Endothelial cell (in vitro differentiated cells): ENCODE data around the gene GNAZ. TPM values are rescaled to one million over a fixed set of nuclear protein-coding genes. Genes with fewer than 3 reads are reported as not detected.

Experiments
- DNase-seq: peaks from one replicate; pipeline ENCODE4 v3.0.0; 2021; ENCODE audit warnings: low spot score
- H3K27ac Mint-ChIP-seq: one replicate; pipeline ENCODE4 v1.8.0; 2021; ENCODE audit warnings: mixed read lengths, inconsistent platforms; ENCODE audit not compliant: unreplicated experiment
- H3K27me3 Mint-ChIP-seq: one replicate; pipeline ENCODE4 v1.8.0; 2021; ENCODE audit warnings: mild to moderate bottlenecking, moderate library complexity, mixed read lengths, inconsistent platforms; ENCODE audit not compliant: unreplicated experiment
- H3K36me3 Mint-ChIP-seq: one replicate; pipeline ENCODE4 v1.8.0; 2021; ENCODE audit warnings: mild to moderate bottlenecking, low read depth, mixed read lengths, inconsistent platforms; ENCODE audit not compliant: unreplicated experiment
- H3K4me1 Mint-ChIP-seq: one replicate; pipeline ENCODE4 v1.8.0; 2021; ENCODE audit warnings: mild to moderate bottlenecking, mixed read lengths, inconsistent platforms; ENCODE audit not compliant: unreplicated experiment
- H3K4me3 Mint-ChIP-seq: one replicate; pipeline ENCODE4 v1.8.0; 2021; ENCODE audit warnings: mild to moderate bottlenecking, mixed read lengths, inconsistent platforms; ENCODE audit not compliant: unreplicated experiment
- H3K9me3 Mint-ChIP-seq: one replicate; pipeline ENCODE4 v1.8.0; 2021; ENCODE audit warnings: mixed read lengths, inconsistent platforms; ENCODE audit not compliant: unreplicated experiment
- total RNA-seq: library from RNA; stranded (reverse); fragmentation: NEBNext Ultra II Directional; extraction: Animal tissue kit (Norgen Biotek cat#: 25700); gene quantifications from one replicate; pipeline ENCODE4 v1.2.1, GENCODE V29; 2021; ENCODE audit not compliant: unreplicated experiment
- TF ChIP-seq, protein P1 (sequence below): fragments of 200-600 bp; sonication (generic); IDR thresholded peaks from one replicate; pipeline ENCODE4 v1.5.0; 2021; ENCODE audit warnings: antibody characterized with exemption; ENCODE audit not compliant: unreplicated experiment

GNAZ gene
- total RNA-seq, 1 donor from 2014 or later: 0.21 TPM

DNA sequence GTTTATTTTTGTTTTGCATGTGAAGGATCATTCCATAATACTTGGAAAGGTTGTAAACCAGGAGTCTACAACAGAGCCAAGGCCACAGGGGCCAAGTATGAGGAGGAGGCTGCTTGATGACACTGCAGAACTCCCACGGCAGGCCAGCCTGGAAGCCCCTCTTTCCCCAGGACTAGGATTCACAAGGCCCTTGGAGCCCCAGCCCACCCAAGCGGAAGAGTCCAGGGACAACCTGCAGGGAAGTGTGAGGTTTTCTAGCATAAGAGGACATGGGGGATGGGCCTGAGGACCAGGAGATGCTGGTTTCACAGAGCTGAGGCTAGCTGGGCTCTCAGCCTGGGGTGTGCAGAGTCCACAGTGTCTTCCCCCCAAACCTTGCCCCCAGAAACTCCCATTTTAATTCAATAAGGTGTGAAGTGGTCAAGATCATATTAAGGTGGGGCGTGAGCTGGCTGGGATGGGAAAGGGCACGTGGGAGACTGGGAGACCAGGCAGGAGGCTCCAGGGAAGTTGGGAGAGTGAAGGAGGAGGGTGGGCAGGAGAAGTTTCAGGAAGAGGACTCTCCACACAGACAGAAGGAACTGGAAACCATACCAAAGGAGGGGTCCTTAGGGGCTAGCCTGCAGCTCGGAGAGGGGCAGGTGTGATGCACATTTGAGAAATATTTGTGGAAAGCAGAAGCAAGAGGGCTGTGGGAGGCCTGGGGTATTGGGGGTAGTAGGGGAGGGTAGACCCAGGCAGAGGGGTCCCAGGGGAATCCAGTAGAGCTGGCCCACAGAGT lies 12.4 kb downstream of the GNAZ start:
- DNase-seq: no peak
- TF ChIP-seq, protein P1, sequence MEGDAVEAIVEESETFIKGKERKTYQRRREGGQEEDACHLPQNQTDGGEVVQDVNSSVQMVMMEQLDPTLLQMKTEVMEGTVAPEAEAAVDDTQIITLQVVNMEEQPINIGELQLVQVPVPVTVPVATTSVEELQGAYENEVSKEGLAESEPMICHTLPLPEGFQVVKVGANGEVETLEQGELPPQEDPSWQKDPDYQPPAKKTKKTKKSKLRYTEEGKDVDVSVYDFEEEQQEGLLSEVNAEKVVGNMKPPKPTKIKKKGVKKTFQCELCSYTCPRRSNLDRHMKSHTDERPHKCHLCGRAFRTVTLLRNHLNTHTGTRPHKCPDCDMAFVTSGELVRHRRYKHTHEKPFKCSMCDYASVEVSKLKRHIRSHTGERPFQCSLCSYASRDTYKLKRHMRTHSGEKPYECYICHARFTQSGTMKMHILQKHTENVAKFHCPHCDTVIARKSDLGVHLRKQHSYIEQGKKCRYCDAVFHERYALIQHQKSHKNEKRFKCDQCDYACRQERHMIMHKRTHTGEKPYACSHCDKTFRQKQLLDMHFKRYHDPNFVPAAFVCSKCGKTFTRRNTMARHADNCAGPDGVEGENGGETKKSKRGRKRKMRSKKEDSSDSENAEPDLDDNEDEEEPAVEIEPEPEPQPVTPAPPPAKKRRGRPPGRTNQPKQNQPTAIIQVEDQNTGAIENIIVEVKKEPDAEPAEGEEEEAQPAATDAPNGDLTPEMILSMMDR: no peak
- H3K27me3 Mint-ChIP-seq: peaks cover 8% of the 10 kb centered on the region

GRCh38 chr22:23083315-23084021 lies 13.1 kb downstream of the GNAZ start:
- no peak for DNase-seq
- Mint-ChIP-seq H3K27me3 (peaks cover 8% of the 10 kb centered on the region), H3K4me1 (no peaks in the 10 kb centered on the region), H3K27ac (no peak overlapping the region), H3K9me3 (no peaks in the 10 kb centered on the region), H3K4me3 (no peak overlapping the region), H3K36me3 (no peaks in the 10 kb centered on the region)
- TF ChIP-seq, protein P1: no peak

More for the DNA sequence above, 12.4 kb downstream of the GNAZ start:
- Mint-ChIP-seq H3K4me1 (no peaks in the 10 kb centered on the region), H3K9me3 (no peaks in the 10 kb centered on the region), H3K27ac (no peak overlapping the region), H3K4me3 (no peak overlapping the region), H3K36me3 (peaks cover 3% of the 10 kb centered on the region)

- no peaks in the 10 kb centered on the region for H3K4me1 Mint-ChIP-seq
- no peak overlapping the region for H3K4me3 Mint-ChIP-seq
- H3K9me3 Mint-ChIP-seq: no peaks in the 10 kb centered on the region
- H3K27me3 Mint-ChIP-seq: peaks cover 8% of the 10 kb centered on the region
- no peak overlapping the region for H3K27ac Mint-ChIP-seq
- TF ChIP-seq, protein P1: no peak
- no peaks in the 10 kb centered on the region for H3K36me3 Mint-ChIP-seq
- DNase-seq: no peak
These were observed 14.4 kb downstream of the GNAZ start for GRCh38 chr22:23084453-23085350.

DNA sequence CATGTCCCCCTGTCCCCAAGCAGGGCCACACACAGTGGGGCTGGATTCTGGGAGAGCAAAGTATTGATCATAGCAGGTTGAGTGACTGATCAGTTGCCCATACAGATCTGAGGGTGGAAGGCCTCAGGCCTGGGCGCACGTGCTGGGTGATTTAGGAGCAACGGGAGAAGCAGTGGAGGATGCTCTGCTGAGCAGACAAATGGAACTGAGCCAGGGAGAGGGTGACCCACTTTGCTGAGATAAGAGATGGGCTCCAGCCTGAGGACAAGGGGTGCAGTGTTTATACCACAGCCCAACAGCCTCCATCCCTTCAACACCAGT lies 15.0 kb downstream of the GNAZ start:
- Mint-ChIP-seq H3K27ac (no peak overlapping the region), H3K9me3 (no peaks in the 10 kb centered on the region), H3K4me1 (no peaks in the 10 kb centered on the region), H3K27me3 (peaks cover 8% of the 10 kb centered on the region), H3K36me3 (no peaks in the 10 kb centered on the region), H3K4me3 (no peak overlapping the region)
- TF ChIP-seq, protein P1: no peak
- no peak for DNase-seq
